GM12872 (cell line): ENCODE data around the gene FAM83D.

ENCODE experiments used
- CTCF ChIP-seq: IDR thresholded peaks from 3 replicates; pipeline ENCODE4 v1.5.1; 2011; ENCODE audit warnings: low read depth, mild to moderate bottlenecking, low read length, moderate library complexity; ENCODE audit not compliant: insufficient read depth

FAM83D gene

GRCh38 chr20:38883081-38883980, 42.9 kb upstream of the FAM83D start:
- no peak for TF ChIP-seq CTCF

GRCh38 chr20:38883981-38884733, 42.1 kb upstream of the FAM83D start:
- no peak for TF ChIP-seq CTCF

GRCh38 chr20:38885357-38885756, 40.9 kb upstream of the FAM83D start:
- no peak for TF ChIP-seq CTCF

- TF ChIP-seq CTCF, result no peak
These were observed 38.0 kb upstream of the FAM83D start for GRCh38 chr20:38888059-38888831.

GRCh38 chr20:38889050-38889449, 37.2 kb upstream of the FAM83D start:
- no peak for TF ChIP-seq CTCF

- TF ChIP-seq CTCF, result no peak
These were observed 36.3 kb upstream of the FAM83D start for GRCh38 chr20:38889792-38890496.
